GM19455 (cell line): ENCODE results near the gene PRX.
"Not testable (repeated sequence)": the region's sequence is repeated elsewhere in the genome, so short reads cannot be mapped to it uniquely, and the experiment has no call there.

ENCODE experiments used
- ATAC-seq: cut with Tn5 transposase; IDR thresholded peaks from one replicate; pipeline ENCODE4 v1.9.1; 2021; ENCODE audit not compliant: unreplicated experiment

PRX gene

GRCh38 chr19:40416918-40417642 lies 3.9 kb upstream of the PRX start:
- no peak for ATAC-seq

GRCh38 chr19:40415768-40416167 lies 2.6 kb upstream of the PRX start:
- ATAC-seq, result no peak

DNA sequence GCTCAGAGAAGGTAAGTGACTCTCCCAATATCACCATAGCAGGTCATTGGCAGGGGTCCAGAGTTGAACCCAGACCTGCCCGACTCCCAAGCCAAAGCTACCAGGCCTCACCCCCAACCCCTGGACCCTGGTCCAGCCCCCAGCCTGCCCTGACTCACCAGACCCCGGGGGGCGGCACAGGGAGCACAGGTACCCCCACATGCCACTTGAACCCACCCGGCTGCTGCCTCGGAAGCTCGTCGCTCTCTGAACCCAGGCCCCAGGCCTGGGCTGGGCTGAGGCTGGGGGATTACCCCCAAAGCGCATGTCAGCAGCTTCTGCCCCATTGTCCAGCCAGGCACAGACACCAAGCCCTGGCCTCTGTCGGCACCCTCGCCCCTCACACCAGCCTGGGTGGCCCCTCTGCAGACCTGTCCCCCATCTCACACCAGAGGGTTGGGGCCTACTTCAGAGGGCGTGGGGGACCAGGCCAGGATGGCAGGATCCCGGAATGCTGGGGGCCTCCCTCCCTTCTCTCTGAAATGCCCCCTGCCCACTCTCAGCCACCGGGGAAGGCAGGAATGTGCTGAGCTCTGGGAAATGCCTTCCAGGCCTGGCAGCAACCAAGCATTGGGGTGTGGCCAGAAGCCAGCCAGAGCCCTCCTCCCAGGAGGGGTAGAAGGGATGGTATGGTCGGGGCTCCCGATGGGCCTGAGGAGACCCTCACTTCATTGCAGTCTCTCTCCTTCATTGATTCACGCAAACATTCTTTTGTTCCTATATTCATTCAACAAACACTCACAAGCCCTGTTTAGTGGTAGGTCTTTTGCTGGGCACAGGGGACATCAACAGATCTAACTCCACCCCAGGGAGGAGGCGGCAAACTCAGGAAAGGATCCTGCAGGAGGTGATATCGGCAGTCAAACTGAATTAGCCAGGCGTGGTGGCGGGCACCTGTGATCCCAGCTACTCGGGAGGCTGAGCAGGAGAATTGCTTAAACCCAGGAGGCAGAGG lies 1.7 kb upstream of the PRX start:
- ATAC-seq, result no peak

DNA sequence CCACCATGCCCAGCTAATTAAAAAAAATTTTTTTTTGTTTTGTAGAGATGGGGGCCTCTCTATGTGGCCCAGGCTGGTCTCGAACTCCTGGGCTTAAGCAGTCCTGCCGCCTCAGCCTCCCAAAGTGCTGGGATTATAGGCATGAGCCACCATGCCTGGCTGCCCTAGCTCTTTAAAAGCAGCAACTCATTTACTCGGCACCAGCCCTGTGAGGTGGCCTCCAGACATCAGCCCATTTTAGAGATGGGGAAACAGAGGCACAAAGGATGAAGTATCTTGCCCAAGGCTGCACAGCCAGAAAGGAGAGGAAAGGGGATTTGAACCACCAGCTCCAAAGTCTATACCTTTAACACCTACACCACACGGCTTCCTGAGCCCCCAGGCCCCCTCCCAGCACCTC lies 312 bp downstream of the PRX start:
- no peak for ATAC-seq

GRCh38 chr19:40411958-40412499 lies 1.1 kb downstream of the PRX start:
- ATAC-seq, result no peak

- no peak for ATAC-seq
Observed at GRCh38 chr19:40411125-40411842, 1.9 kb downstream of the PRX start.

GRCh38 chr19:40410030-40410389 lies 3.2 kb downstream of the PRX start:
- ATAC-seq, result no peak

DNA sequence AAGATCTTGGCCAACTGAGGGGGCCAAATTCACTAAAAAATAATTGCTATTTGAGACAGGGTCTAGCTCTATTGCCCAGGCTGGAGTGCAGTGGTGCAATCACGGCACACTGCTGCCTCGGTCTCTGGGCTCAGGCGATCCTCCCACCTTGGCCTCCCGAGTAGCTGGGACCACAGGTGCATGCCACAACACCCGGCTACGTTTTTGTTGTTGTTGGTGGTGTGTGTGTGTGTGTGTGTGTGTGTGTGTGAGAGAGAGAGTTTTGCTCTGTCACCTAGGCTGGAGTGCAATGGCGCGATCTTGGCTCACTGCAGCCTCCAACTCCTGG lies 4.6 kb downstream of the PRX start:
- ATAC-seq, result not testable (repeated sequence)

- no peak for ATAC-seq
Observed at GRCh38 chr19:40407714-40408597, 5.2 kb downstream of the PRX start.

DNA sequence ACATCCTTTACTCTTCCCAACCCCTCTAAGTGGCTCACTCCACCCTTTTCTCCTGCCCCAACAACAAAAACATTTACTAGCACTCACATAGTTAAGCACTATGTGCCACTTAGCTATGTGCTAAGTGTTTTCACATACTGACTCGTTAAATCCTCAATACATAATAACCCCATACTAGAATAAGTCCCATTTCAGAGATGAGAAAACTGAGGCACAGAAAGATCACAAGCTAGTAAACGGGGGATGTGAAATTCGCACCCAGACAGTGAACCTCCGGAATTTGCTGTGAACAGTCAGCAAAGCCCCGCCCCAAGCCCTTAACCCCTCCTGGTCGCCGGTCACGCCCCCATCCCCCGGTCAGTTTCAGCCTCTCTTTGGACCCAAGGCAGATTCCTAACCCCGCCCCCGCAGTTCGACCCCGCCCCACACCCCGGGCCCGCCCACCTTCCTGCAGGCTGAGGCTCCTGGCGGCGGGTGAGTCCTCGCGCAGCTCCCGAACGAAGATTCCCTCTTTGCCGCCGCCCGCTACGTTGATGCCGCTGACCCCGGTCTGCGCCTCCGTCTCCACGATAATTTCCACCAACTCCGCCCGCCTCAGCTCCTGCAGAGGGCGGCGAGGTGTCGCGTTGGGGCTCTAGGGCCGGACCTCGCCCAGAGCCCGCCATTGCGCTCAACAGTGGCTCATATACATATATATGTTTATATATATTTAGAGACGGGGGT lies 9.8 kb downstream of the PRX start:
- peak; percentile 71 for ATAC-seq

- ATAC-seq, result no peak
Observed at GRCh38 chr19:40400559-40400958, 12.6 kb downstream of the PRX start.

DNA sequence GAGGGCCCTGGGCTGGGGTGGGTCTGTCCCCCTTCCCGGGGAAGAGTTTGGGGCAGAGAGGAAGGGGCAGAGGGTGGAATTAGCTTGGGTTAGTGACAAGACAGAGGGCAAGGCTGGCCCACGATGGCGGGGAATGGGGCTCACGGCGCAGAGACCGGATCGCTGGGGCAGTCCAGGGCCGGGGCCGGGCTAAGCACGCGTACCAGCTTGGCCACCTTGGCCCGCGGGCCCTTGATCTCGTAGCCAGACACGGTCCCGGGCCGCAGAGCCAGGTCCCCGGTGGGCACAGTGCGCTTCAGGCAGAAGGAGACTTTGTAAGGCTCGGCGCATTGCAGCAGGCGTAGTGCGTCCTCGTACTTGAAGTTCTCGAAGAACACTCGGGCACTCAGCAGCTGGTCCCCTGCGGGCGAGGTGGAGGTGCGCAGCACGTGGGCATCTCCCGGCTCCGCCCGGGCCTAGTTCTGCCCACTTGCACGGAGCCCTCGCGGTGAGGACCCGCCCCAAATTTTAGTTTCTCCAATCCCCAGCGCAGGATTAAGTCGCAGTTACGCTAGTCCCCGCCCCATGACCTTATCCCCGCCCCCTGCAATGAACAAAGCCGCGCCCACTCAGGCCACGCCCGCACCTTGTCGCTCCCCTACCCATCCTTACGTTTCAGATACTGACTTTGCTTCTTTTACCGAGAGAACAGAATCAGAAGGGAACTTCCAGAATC lies 14.6 kb downstream of the PRX start:
- ATAC-seq, result no peak

DNA sequence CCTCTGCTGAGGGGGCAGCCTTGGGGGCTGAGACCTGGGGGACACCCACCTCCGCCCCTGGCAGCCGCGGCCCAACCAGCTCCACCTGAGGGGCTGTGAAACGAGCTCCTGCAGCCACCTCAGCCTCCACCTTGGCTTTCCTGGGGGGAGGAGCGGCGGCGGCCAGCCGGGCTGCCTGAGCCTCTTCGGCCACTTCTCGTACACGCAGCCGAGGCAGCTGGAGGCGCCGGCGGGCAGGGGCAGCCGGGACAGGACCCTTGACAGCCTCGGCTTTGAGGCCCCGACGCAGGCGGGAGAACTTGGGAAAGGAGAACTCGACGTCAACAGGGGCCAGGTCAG lies 15.6 kb downstream of the PRX start:
- no peak for ATAC-seq

DNA sequence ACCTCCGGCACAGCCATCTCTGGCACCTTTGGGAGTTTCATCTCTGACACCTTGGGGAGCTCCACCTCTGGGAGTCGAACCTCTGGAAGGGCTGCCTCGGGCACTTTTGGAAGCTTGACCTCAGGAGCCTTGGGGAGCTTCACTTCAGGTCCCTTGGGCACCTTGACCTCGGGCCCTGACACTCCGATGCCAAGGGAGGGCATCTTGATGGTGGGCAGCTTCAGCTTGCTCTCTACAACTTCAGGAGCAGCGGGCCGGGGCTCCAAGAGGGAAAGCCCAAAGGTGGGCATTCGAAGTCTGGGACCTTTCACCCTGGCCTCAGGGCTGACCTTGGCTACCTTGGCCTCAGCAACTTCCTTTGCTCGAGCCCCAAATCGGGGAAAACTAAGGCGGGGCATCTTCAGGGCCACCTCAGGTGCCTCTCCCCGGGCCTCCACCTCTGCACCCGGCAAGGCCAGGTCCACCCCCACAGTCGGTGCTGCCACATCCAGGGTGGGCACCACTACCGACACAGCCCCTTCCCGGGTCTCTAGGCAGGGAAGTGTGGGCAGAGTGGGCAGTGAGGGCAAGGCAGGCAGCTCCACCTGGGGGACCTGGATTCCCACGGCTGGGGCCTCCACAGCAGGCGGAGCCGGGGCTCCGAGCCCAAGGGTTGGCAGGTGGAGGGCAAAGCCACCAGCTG lies 16.2 kb downstream of the PRX start:
- no peak for ATAC-seq

DNA sequence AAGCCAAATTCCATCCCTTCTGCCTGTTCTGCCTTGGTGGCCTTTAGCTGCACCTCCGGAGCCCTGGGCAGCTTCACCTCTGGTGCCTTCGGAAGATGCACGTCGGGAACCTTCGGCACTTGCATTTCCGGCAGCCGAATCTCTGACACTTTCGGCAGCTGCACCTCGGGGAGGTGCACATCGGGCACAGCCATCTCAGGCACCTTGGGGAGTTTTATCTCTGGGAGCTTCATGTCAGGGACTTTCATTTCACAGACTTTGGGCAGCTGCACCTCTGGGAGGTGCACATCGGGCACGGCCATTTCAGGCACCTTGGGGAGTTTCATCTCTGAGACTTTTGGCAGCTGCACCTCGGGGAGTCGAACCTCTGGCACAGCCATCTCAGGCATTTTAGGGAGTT lies 17.2 kb downstream of the PRX start:
- ATAC-seq, result no peak

- no peak for ATAC-seq
Observed at GRCh38 chr19:40394816-40395210, 18.4 kb downstream of the PRX start.

GRCh38 chr19:40393894-40394815 lies 19.0 kb downstream of the PRX start:
- no peak for ATAC-seq
